H9 (cell line): ENCODE results near the gene NPAS2. TPM values are rescaled to one million over a fixed set of nuclear protein-coding genes. Genes with fewer than 3 reads are reported as not detected.

Source experiments
- DNase-seq: peaks from one replicate; pipeline ENCODE4 v3.0.0-alpha.2; 2017
- H2AFZ ChIP-seq: one replicate; pipeline ENCODE4 v1.6.1; 2013; ENCODE audit warnings: mild to moderate bottlenecking, low read length, control low read depth, moderate library complexity
- H2AK5ac ChIP-seq: 2 replicates; pipeline ENCODE4 v1.6.1; 2013; ENCODE audit warnings: low read length, control low read depth, mixed read lengths; ENCODE audit not compliant: insufficient read length
- H2BK120ac ChIP-seq: one replicate; pipeline ENCODE4 v1.6.1; 2013; ENCODE audit warnings: low read depth, mild to moderate bottlenecking, low read length, control low read depth, inconsistent platforms; ENCODE audit not compliant: poor library complexity, severe bottlenecking
- H2BK12ac ChIP-seq: 2 replicates; pipeline ENCODE4 v1.6.1; 2013; ENCODE audit warnings: low read length, control low read depth, mixed read lengths, low read depth; ENCODE audit not compliant: insufficient read length
- H2BK15ac ChIP-seq: 2 replicates; pipeline ENCODE4 v1.6.1; 2013; ENCODE audit warnings: low read depth, low read length, control low read depth
- H2BK20ac ChIP-seq: one replicate; pipeline ENCODE4 v1.6.1; 2013; ENCODE audit warnings: low read depth, mild to moderate bottlenecking, low read length, control low read depth, inconsistent platforms; ENCODE audit not compliant: poor library complexity, severe bottlenecking
- H2BK5ac ChIP-seq: 2 replicates; pipeline ENCODE4 v1.6.1; 2013; ENCODE audit warnings: low read length, control low read depth, mixed read lengths; ENCODE audit not compliant: insufficient read length
- H3K14ac ChIP-seq: 2 replicates; pipeline ENCODE4 v1.6.1; 2013; ENCODE audit warnings: low read length, control low read depth; ENCODE audit not compliant: insufficient read depth
- H3K18ac ChIP-seq: 2 replicates; pipeline ENCODE4 v1.6.1; 2013; ENCODE audit warnings: low read depth, mild to moderate bottlenecking, mixed read lengths, low read length, control low read depth; ENCODE audit not compliant: insufficient read length
- H3K23ac ChIP-seq: 2 replicates; pipeline ENCODE4 v1.6.1; 2013; ENCODE audit warnings: low read length, control low read depth, mixed read lengths, low read depth; ENCODE audit not compliant: insufficient read length
- H3K23me2 ChIP-seq: 2 replicates; pipeline ENCODE4 v1.6.1; 2013; ENCODE audit warnings: low read depth, mild to moderate bottlenecking, mixed read lengths, low read length, control low read depth; ENCODE audit not compliant: insufficient read length, poor library complexity, severe bottlenecking
- H3K27ac ChIP-seq: 2 replicates; pipeline ENCODE4 v1.5.1; 2013; ENCODE audit warnings: low read length, control low read depth, mixed read lengths, low read depth; ENCODE audit not compliant: insufficient read length
- H3K27me3 ChIP-seq: 2 replicates; pipeline ENCODE4 v1.6.1; 2013; ENCODE audit warnings: low read length, control low read depth, inconsistent platforms; ENCODE audit not compliant: insufficient read depth
- H3K4ac ChIP-seq: 2 replicates; pipeline ENCODE4 v1.6.1; 2013; ENCODE audit warnings: low read depth, mild to moderate bottlenecking, control low read depth, inconsistent platforms, low read length, moderate library complexity
- H3K4me1 ChIP-seq: 2 replicates; pipeline ENCODE4 v1.6.1; 2013; ENCODE audit warnings: low read length, control low read depth, inconsistent platforms; ENCODE audit not compliant: insufficient read depth
- H3K4me2 ChIP-seq: 2 replicates; pipeline ENCODE4 v1.6.1; 2013; ENCODE audit warnings: low read length, control low read depth, mixed read lengths; ENCODE audit not compliant: insufficient read length, insufficient read depth
- H3K56ac ChIP-seq: 2 replicates; pipeline ENCODE4 v1.6.1; 2013; ENCODE audit warnings: low read depth, mild to moderate bottlenecking, mixed read lengths, low read length, control low read depth; ENCODE audit not compliant: insufficient read length
- H3K79me1 ChIP-seq: 2 replicates; pipeline ENCODE4 v1.6.1; 2013; ENCODE audit warnings: low read depth, mild to moderate bottlenecking, moderate library complexity, low read length, control low read depth, inconsistent platforms; ENCODE audit not compliant: insufficient read depth, poor library complexity, severe bottlenecking
- H3K79me2 ChIP-seq: 2 replicates; pipeline ENCODE4 v1.6.1; 2013; ENCODE audit warnings: low read length, control low read depth, inconsistent platforms; ENCODE audit not compliant: insufficient read depth
- H3K9ac ChIP-seq: 2 replicates; pipeline ENCODE4 v1.6.1; 2013; ENCODE audit warnings: low read length, control low read depth, mixed read lengths; ENCODE audit not compliant: insufficient read length; ENCODE audit errors: extremely low read depth
- H3K9me3 ChIP-seq: one replicate; pipeline ENCODE4 v1.6.1; 2013; ENCODE audit warnings: low read depth, low read length, inconsistent platforms; ENCODE audit not compliant: control insufficient read depth
- H3T11ph ChIP-seq: one replicate; pipeline ENCODE4 v1.6.1; 2013; ENCODE audit warnings: mild to moderate bottlenecking, low read length, control low read depth, inconsistent platforms
- H4K20me1 ChIP-seq: one replicate; pipeline ENCODE4 v1.6.1; 2013; ENCODE audit not compliant: control insufficient read depth, insufficient read length, insufficient read depth
- H4K5ac ChIP-seq: 2 replicates; pipeline ENCODE4 v1.6.1; 2013; ENCODE audit warnings: low read depth, mild to moderate bottlenecking, mixed read lengths, low read length, control low read depth; ENCODE audit not compliant: insufficient read length
- H4K8ac ChIP-seq: replicated peaks from 2 replicates; pipeline ENCODE4 v1.6.1; 2013; ENCODE audit warnings: low read length, control low read depth, mixed read lengths, low read depth; ENCODE audit not compliant: insufficient read length
- H4K91ac ChIP-seq: 2 replicates; pipeline ENCODE4 v1.6.1; 2013; ENCODE audit warnings: low read depth, mild to moderate bottlenecking, moderate library complexity, mixed read lengths, low read length, control low read depth; ENCODE audit not compliant: insufficient read length
- H3K27ac Mint-ChIP-seq, 3 experiments: 2 replicates in 2 of 3; 3 replicates in 1 of 3; pipeline ENCODE4 v1.8.0; 2020 to 2021; ENCODE audit warnings: mixed read lengths in 3 of 3, mild to moderate bottlenecking in 1 of 3, moderate library complexity in 1 of 3
- H3K27me3 Mint-ChIP-seq: 2 replicates; pipeline ENCODE4 v1.8.0; 2021; ENCODE audit warnings: low read depth, mild to moderate bottlenecking, moderate library complexity, mixed read lengths
- H3K36me3 Mint-ChIP-seq, 3 experiments: 2 replicates in 2 of 3; 3 replicates in 1 of 3; pipeline ENCODE4 v1.8.0; 2020 to 2021; ENCODE audit warnings: low read depth in 3 of 3, mixed read lengths in 3 of 3; ENCODE audit not compliant: insufficient read depth in 1 of 3
- H3K4me1 Mint-ChIP-seq, 2 experiments: 2 replicates each; pipeline ENCODE4 v1.8.0; 2020; ENCODE audit warnings: mixed read lengths in 2 of 2
- H3K4me3 Mint-ChIP-seq, 2 experiments: 2 replicates in 1 of 2; 3 replicates in 1 of 2; pipeline ENCODE4 v1.8.0; 2020 to 2021; ENCODE audit warnings: mild to moderate bottlenecking in 2 of 2, mixed read lengths in 2 of 2, moderate library complexity in 1 of 2
- H3K9me3 Mint-ChIP-seq, 2 experiments: 2 replicates in 1 of 2; 3 replicates in 1 of 2; pipeline ENCODE4 v1.8.0; 2020; ENCODE audit warnings: mild to moderate bottlenecking in 2 of 2, mixed read lengths in 2 of 2, moderate library complexity in 1 of 2
- WGBS: extraction: QIAGEN DNeasy Blood & Tissue Kit; methylation state at CpG from one replicate; pipeline ENCODE4 v1.1.7; 2013; ENCODE audit warnings: missing lambda C conversion rate, low lambda C conversion rate, mixed read lengths; ENCODE audit not compliant: insufficient read length; ENCODE audit errors: extremely low coverage; 5-methylcytosine and 5-hydroxymethylcytosine counted together
- total RNA-seq: library from RNA; stranded (reverse); gene quantifications from 2 replicates; pipeline ENCODE4 v1.2.1, GENCODE V29; 2021
- TF ChIP-seq, protein P1 (sequence below): fragments of 200-600 bp; sonication (generic); conservative IDR thresholded peaks from 3 replicates; pipeline ENCODE4 v1.8.0; 2021; ENCODE audit warnings: antibody characterized with exemption, mild to moderate bottlenecking

The NPAS2 gene
- total RNA-seq, 1 experiment from 2014 or later, result 1.3 TPM

DNA sequence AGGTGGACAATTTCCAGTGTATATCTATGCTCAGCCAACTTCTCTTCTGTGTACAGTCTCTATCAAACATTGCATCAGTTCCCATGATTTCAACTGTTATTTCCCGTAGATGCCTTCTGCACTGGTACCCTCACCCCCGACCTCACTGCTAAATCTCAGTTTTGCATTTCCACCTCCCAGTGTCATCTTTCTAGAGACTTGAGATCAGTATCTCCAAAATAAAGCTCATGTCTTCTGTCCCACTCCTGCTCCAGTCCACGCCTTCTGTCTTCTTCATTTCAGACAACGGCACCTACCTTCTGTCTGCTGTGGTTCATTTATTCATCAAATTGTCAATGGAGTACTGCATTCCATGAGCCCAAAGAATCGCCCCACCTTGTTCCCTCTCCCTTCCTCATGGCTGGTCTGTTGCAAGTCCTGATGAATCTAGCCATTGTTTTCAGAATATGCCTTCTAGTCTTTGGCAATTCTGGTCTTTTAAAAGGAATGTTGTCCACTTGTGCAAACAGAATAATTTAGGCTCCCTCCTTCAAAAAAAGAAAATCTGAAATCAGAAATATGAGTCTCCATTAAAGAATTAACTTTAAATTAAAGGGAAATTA lies 23.3 kb upstream of the NPAS2 start:
- no peak overlapping the region for H2AFZ ChIP-seq
- no peak overlapping the region for H2AK5ac ChIP-seq
- H3K4ac ChIP-seq, result no peak overlapping the region
- H3K14ac ChIP-seq, result no peak overlapping the region
- H2BK120ac ChIP-seq, result no peak overlapping the region
- H3K9me3 ChIP-seq, result no peaks in the 10 kb centered on the region
- H3K79me1 ChIP-seq, result no peaks in the 10 kb centered on the region
- no peak overlapping the region for H3T11ph ChIP-seq
- H2BK15ac ChIP-seq, result no peak overlapping the region
- H4K91ac ChIP-seq, result no peak overlapping the region
- no peak overlapping the region for H3K4me3 Mint-ChIP-seq
- H3K27me3 Mint-ChIP-seq, result peaks cover 14% of the 10 kb centered on the region
- H2BK20ac ChIP-seq, result no peak overlapping the region
- no peaks in the 10 kb centered on the region for H4K20me1 ChIP-seq
- H3K4me1 Mint-ChIP-seq, result peaks cover 2 to 4% of the 10 kb centered on the region in 2 experiments; a peak in 1 of 4 replicates
- no peaks in the 10 kb centered on the region for H3K79me2 ChIP-seq
- H3K9me3 Mint-ChIP-seq, result no peaks in the 10 kb centered on the region
- H4K8ac ChIP-seq, result no peak overlapping the region
- H3K4me2 ChIP-seq, result no peak overlapping the region
- H2BK12ac ChIP-seq, result no peak overlapping the region
- DNase-seq, result no peak
- TF ChIP-seq, protein P1, sequence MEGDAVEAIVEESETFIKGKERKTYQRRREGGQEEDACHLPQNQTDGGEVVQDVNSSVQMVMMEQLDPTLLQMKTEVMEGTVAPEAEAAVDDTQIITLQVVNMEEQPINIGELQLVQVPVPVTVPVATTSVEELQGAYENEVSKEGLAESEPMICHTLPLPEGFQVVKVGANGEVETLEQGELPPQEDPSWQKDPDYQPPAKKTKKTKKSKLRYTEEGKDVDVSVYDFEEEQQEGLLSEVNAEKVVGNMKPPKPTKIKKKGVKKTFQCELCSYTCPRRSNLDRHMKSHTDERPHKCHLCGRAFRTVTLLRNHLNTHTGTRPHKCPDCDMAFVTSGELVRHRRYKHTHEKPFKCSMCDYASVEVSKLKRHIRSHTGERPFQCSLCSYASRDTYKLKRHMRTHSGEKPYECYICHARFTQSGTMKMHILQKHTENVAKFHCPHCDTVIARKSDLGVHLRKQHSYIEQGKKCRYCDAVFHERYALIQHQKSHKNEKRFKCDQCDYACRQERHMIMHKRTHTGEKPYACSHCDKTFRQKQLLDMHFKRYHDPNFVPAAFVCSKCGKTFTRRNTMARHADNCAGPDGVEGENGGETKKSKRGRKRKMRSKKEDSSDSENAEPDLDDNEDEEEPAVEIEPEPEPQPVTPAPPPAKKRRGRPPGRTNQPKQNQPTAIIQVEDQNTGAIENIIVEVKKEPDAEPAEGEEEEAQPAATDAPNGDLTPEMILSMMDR, result no peak
- H3K18ac ChIP-seq, result no peak overlapping the region
- no peak overlapping the region for H3K23ac ChIP-seq
- H4K5ac ChIP-seq, result no peak overlapping the region
- H2BK5ac ChIP-seq, result no peak overlapping the region
- no peak overlapping the region for H3K9ac ChIP-seq
- no peaks in the 10 kb centered on the region for H3K27me3 ChIP-seq
- H3K27ac ChIP-seq, result no peak overlapping the region
- H3K4me1 ChIP-seq, result no peaks in the 10 kb centered on the region
- no peaks in the 10 kb centered on the region for H3K36me3 Mint-ChIP-seq
- H3K56ac ChIP-seq, result no peak overlapping the region
- no peaks in the 10 kb centered on the region for H3K23me2 ChIP-seq
- no peak overlapping the region for H3K27ac Mint-ChIP-seq
- no CpG with 5 or more reads among the region's 5 CpGs for WGBS
